EH (cell line): ENCODE measurements around the gene GOLGA8H.
A peak's percentile ranks its signal among the peaks of the same experiment; 100 is the strongest.
"Not testable (repeated sequence)": the region's sequence is repeated elsewhere in the genome, so short reads cannot be mapped to it uniquely, and the experiment has no call there.

Experiments
- DNase-seq: peaks from one replicate; pipeline ENCODE4 v3.0.0-alpha.2; 2015; ENCODE audit warnings: low read depth

Gene GOLGA8H

GRCh38 chr15:30603796-30604195 lies at the start of gene GOLGA8H:
GOLGA8H (plus strand) TSS chr15:30604028; CDS start chr15:30604126, 98 bp downstream.
- not testable (repeated sequence) for DNase-seq

- DNase-seq: peak; percentile 0
Observed at GRCh38 chr15:30566949-30567348, 36.9 kb upstream of the GOLGA8H start.

GRCh38 chr15:30573012-30573491 lies 30.8 kb upstream of the GOLGA8H start:
- not testable (repeated sequence) for DNase-seq

- DNase-seq: not testable (repeated sequence)
Observed at GRCh38 chr15:30579394-30579970, 24.3 kb upstream of the GOLGA8H start.

GRCh38 chr15:30580716-30581115 lies 23.1 kb upstream of the GOLGA8H start:
- not testable (repeated sequence) for DNase-seq

- not testable (repeated sequence) for DNase-seq
Observed at GRCh38 chr15:30598953-30599352, 4.9 kb upstream of the GOLGA8H start.

GRCh38 chr15:30612271-30612670 lies 8.4 kb downstream of the GOLGA8H start:
- not testable (repeated sequence) for DNase-seq

GRCh38 chr15:30621342-30621741 lies 17.5 kb downstream of the GOLGA8H start:
- DNase-seq: peak; percentile 28

GRCh38 chr15:30625436-30626193 lies 21.8 kb downstream of the GOLGA8H start, which contains the start of gene ARHGAP11B:
ARHGAP11B (plus strand) TSS chr15:30626128.
- peak; percentile 97 for DNase-seq

GRCh38 chr15:30626194-30626565 lies 22.4 kb downstream of the GOLGA8H start:
- peak; percentile 48 for DNase-seq

GRCh38 chr15:30626632-30627031 lies 22.8 kb downstream of the GOLGA8H start:
- not testable (repeated sequence) for DNase-seq

- peak; percentile 41 for DNase-seq
Observed at GRCh38 chr15:30650012-30650929, 46.4 kb downstream of the GOLGA8H start.

GRCh38 chr15:30661154-30661553 lies 57.3 kb downstream of the GOLGA8H start:
- peak; percentile 35 for DNase-seq
